ENCODE data around the gene TTC7B. TPM values are rescaled to one million over a fixed set of nuclear protein-coding genes. Genes with fewer than 3 reads are reported as not detected.

TTC7B gene
- total RNA-seq, 1 experiment from 2014 or later, result 40.9 TPM

GRCh38 chr14:90775441-90775840, 40.8 kb downstream of the TTC7B start:
- H3K36me3 ChIP-seq (ENCODE audit: control insufficient read depth, insufficient read depth, low read length), result no peaks in the 10 kb centered on the region
- TF ChIP-seq CTCF (IDR thresholded peaks at IDR 0.05) (no peak), POLR2AphosphoS5 (IDR thresholded peaks at IDR 0.05; ENCODE audit: low read depth, low read length) (no peak), REST (IDR thresholded peaks at IDR 0.05; ENCODE audit: insufficient read depth in 1 of 2, low read depth in 2 of 2, low read length in 1 of 2) (no peak), SIN3A (IDR thresholded peaks at IDR 0.05; ENCODE audit: borderline replicate concordance, insufficient read depth, low read depth, low read length) (no peak), TCF7L2 (IDR thresholded peaks at IDR 0.05; ENCODE audit: low read depth, low read length) (no peak)
- no peaks in the 10 kb centered on the region for H3K9me3 ChIP-seq (ENCODE audit: control insufficient read depth, insufficient read depth, low read depth, low read length)
- intact Hi-C loops (cut with micrococcal nuclease; ENCODE audit: unreplicated experiment), result no loop called here
- no peak overlapping the region for H3K4me3 ChIP-seq (ENCODE audit: low read depth in 2 of 2, low read length in 2 of 2)
- H3K27me3 ChIP-seq (ENCODE audit: control insufficient read depth, insufficient read depth, low read length), result no peaks in the 10 kb centered on the region
- ATAC-seq (no peak), DNase-seq (ENCODE audit: low read depth, low spot score) (no peak)
- H3K27ac ChIP-seq (ENCODE audit: low read length), result no peak overlapping the region
- no peaks in the 10 kb centered on the region for H3K4me1 ChIP-seq (ENCODE audit: control insufficient read depth, insufficient read depth, low read length)
- ChIA-PET POLR2A (no interaction called here), CTCF (no interaction called here)
- BruUV-seq (replicated peaks), result no TSS peak
- in situ Hi-C loops (cut with HindIII; ENCODE audit: low pct_unique_long_range_greater_than_20kb, low sequenced_read_pairs), result no loop called here

DNA sequence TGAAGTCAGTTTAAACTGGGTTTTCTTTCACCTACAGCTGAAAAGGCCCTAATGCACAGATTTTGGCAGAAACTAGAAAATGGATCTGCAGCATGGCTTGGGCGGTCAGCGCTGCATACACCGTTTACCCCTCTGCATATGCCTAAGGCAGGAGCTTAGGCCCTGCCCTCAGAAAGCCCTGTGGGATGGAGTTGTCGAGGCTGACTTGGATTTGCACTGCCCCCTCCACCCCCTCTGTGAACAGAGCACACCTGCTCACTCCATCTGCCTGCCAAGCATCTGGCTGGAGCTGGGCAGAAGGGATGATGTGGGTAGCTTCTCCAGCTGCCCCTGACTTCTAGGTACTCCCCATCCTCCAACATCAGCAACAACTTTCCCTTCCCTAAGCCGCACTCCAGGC, 41.9 kb downstream of the TTC7B start:
- no peaks in the 10 kb centered on the region for H3K4me1 ChIP-seq (ENCODE audit: control insufficient read depth, insufficient read depth, low read length)
- in situ Hi-C loops (cut with HindIII; ENCODE audit: low pct_unique_long_range_greater_than_20kb, low sequenced_read_pairs) (no loop called here), intact Hi-C loops (cut with micrococcal nuclease; ENCODE audit: unreplicated experiment) (no loop called here)
- no peak for TF ChIP-seq SIN3A (IDR thresholded peaks at IDR 0.05; ENCODE audit: borderline replicate concordance, insufficient read depth, low read depth, low read length)
- no peak for TF ChIP-seq CTCF (IDR thresholded peaks at IDR 0.05)
- no peak for TF ChIP-seq TCF7L2 (IDR thresholded peaks at IDR 0.05; ENCODE audit: low read depth, low read length)
- no peak for TF ChIP-seq REST (IDR thresholded peaks at IDR 0.05; ENCODE audit: insufficient read depth in 1 of 2, low read depth in 2 of 2, low read length in 1 of 2)
- TF ChIP-seq POLR2AphosphoS5 (IDR thresholded peaks at IDR 0.05; ENCODE audit: low read depth, low read length), result no peak
- BruUV-seq (replicated peaks), result no TSS peak
- H3K27ac ChIP-seq (ENCODE audit: low read length), result no peak overlapping the region
- no peaks in the 10 kb centered on the region for H3K36me3 ChIP-seq (ENCODE audit: control insufficient read depth, insufficient read depth, low read length)
- DNase-seq (ENCODE audit: low read depth, low spot score) (no peak), ATAC-seq (no peak)
- no peak overlapping the region for H3K4me3 ChIP-seq (ENCODE audit: low read depth in 2 of 2, low read length in 2 of 2)
- POLR2A ChIA-PET, result interaction anchor here (0.6 kb wide), 1 partner anchor 392 kb away, joined by 5 read pairs; no protein-coding TSS in a partner anchor
- no peaks in the 10 kb centered on the region for H3K27me3 ChIP-seq (ENCODE audit: control insufficient read depth, insufficient read depth, low read length)
- no peaks in the 10 kb centered on the region for H3K9me3 ChIP-seq (ENCODE audit: control insufficient read depth, insufficient read depth, low read depth, low read length)
- CTCF ChIA-PET, result no interaction called here
